NCI-H2196 (cell line): ENCODE results near the gene PP2D1.
A peak's percentile ranks its signal among the peaks of the same experiment; 100 is the strongest.
"Not testable (repeated sequence)": the region's sequence is repeated elsewhere in the genome, so short reads cannot be mapped to it uniquely, and the experiment has no call there.

Experiments
- DNase-seq: peaks from one replicate; lab custom pipeline; 2025; ENCODE audit not compliant: unreplicated experiment; lab: John Stamatoyannopoulos, UW

PP2D1 gene

GRCh38 chr3:19972054-19972453 lies 40.0 kb downstream of the PP2D1 start:
- no peak for DNase-seq

DNA sequence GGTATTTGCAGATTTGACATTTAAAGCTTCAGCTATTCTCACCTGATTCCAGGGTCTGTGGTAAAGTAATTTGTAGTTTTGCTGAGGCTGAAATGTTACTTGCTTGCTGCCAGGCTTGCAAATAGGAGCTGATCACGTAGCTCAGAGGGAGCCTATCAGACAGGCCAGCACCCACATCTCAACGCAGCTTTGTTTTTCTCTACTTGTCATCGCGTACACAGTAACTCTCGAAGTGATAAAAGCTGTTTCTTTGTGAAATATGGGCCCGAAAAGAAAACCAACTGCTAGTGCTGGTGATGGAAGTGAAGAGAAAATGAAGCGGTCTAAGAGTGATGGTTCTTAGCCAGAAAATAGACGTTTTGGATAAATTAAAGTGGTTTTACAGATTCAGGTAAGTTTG lies 41.7 kb downstream of the PP2D1 start:
- DNase-seq = no peak

- no peak for DNase-seq
Measured at GRCh38 chr3:19967812-19968211, 44.3 kb downstream of the PP2D1 start.

DNA sequence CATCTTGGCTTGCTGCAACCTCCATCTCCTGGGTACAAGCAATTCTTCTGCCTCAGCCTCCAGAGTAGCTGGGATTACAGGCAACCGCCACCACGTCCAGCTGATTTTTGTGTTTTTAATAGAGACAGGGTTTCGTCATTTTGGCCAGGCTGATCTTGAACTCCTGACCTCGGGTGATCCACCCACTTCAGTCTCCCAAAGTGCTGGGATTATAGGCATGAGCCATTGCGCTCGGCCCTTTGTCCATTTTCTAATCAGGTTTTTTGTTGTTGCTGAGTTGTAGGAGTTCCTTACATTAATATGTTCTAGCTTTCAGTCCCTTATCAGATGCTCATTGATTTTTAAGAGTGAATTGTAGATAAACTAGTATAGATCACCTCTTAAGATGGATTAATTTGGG lies 44.9 kb downstream of the PP2D1 start:
- no peak for DNase-seq

DNA sequence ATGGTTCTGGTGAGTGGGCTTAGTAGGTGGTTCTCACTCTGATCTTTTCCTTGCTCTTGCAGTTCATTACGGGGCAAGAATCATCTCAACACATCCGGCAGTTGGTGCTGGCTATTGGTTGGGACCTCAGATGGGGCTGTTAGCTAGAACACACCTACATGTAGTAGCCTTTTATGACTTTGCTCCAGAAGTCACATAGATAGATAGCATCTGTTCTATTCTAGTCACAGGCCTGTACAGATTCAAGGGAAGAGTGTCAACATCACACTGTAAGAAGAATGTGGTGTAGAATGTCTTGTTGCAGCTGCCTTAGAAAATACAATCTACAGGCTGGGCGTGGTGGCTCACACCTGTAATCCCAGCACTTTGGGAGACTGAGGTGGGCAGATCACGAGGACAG lies 50.1 kb downstream of the PP2D1 start:
- DNase-seq = no peak

GRCh38 chr3:19960696-19961095 lies 51.4 kb downstream of the PP2D1 start:
- DNase-seq = no peak

DNA sequence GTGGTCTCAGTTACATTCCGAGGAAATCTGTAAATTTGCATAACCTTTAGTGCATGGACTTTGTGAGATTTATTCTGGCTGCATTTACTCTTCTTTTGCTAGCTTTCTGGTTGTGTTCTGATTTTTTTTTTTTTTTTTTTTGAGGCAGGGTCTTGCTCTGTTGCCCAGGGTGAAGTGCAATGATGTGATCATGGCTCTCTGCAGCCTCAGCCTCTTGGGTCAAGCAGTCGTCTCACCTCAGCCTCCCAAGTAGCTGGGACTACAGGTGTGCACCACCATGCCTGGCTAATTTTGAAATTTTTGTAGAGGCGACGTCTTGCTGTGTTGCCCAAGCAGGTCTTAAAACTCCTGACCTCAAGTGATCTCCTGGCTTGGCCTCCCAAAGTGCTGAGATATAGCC lies 52.6 kb downstream of the PP2D1 start:
- DNase-seq = no peak

- not testable (repeated sequence) for DNase-seq
Measured at GRCh38 chr3:19957354-19957753, 54.7 kb downstream of the PP2D1 start.

DNA sequence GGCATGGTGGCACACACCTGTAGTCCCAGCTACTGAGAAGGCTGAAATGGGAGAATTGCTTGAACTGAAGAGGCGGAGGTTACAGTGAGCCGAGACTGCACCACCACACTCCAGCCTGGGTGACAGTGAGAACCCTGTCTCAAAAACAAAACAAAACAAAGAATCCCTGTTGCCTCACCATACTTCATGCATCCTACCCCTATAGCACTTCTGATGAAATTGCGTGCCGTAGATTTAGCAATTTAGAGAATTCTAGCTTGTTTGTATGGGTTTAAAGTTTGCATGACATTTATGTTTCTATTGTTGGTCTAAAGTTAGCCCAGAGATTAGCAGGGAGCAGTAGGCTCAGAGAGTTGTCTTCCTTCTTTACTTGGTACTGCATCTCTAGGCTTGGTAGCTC lies 57.4 kb downstream of the PP2D1 start:
- DNase-seq = no peak

DNA sequence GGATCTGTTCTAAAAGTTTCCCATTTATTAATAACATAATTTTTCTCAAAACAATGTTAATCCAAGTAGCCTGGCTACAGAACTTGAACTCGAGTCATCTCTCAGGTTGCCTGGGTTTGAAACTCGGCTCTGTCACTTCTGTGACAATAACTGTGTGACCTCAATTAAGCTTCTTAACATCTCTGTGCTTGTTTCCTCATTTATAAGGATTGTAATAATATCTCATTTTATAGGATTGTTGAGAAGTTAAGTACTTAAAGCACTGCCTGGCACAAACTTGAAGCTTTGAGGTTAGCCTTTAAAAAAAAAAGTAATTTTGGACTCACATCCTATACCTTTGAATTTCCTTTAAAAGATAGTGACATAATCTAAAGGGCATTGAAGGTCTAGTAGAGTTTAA lies 61.7 kb downstream of the PP2D1 start:
- no peak for DNase-seq

DNA sequence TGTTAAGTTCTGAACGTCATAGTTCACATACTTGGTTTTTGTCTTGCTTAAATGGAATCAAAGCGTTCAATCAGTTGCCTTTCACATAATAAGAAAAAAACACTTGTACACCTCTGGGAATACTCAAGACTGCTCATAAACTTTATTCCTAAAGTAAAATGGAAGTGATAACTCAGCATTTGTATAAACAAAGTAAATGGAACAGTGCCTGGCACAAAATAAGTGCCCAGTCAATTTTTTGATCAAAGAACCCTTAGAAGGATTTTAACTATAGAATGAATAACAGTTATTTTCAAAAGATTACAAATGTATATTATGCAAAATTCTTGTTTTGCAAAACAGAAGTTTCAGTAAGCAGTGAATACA lies 63.9 kb downstream of the PP2D1 start:
- no peak for DNase-seq

GRCh38 chr3:19947549-19948225 lies 64.4 kb downstream of the PP2D1 start:
- DNase-seq = peak; percentile 1

GRCh38 chr3:19946832-19947548 lies 65.1 kb downstream of the PP2D1 start, which contains the start of gene RAB5A:
RAB5A (plus strand) TSS chr3:19947097; CDS start chr3:19950899, 3,802 bp downstream.
- DNase-seq = peak; percentile 87

GRCh38 chr3:19945969-19946831 lies 65.9 kb downstream of the PP2D1 start:
- DNase-seq = no peak

DNA sequence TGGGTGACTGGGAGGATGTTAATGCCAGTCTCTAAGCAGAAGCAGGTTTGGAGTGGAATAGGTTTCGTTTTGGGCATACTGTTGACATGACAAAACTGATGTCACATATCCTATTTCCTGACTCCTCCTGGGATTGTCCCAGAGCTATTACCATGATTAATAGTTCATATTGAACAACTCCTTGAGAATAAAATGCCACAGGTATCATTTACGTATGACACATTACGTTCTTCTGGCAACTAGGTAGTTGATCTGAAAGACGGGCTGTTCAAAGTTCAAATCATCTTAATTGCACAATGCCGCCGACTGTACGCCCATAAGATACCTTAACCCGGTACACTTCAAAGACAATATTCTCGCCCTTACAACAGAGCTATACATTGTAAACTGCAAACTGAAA lies 66.5 kb downstream of the PP2D1 start:
- DNase-seq = no peak

DNA sequence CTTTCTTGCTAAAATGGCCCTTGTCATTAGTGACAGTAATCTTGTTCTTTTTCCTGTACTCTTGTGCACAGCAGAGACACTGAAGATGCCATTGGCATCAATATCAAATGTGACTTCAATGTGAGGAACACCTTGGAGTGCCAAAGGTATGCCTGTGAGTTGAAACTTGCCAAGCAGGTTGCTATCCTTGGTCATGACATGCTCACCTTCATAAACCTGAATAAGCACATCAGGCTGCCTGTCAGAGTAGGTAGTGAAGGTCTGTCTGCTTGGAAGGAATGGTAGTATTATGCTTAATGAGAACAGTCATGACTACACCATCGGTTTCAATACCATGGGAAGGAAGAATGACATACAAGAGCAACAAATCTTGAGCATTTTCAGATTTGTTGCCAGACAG lies 71.4 kb downstream of the PP2D1 start:
- DNase-seq = no peak

GRCh38 chr3:19938295-19938627 lies 73.8 kb downstream of the PP2D1 start:
- DNase-seq = no peak

GRCh38 chr3:19937459-19938294 lies 74.4 kb downstream of the PP2D1 start:
- DNase-seq = no peak
